ENCODE measurements around the gene PLCD3.

DNA sequence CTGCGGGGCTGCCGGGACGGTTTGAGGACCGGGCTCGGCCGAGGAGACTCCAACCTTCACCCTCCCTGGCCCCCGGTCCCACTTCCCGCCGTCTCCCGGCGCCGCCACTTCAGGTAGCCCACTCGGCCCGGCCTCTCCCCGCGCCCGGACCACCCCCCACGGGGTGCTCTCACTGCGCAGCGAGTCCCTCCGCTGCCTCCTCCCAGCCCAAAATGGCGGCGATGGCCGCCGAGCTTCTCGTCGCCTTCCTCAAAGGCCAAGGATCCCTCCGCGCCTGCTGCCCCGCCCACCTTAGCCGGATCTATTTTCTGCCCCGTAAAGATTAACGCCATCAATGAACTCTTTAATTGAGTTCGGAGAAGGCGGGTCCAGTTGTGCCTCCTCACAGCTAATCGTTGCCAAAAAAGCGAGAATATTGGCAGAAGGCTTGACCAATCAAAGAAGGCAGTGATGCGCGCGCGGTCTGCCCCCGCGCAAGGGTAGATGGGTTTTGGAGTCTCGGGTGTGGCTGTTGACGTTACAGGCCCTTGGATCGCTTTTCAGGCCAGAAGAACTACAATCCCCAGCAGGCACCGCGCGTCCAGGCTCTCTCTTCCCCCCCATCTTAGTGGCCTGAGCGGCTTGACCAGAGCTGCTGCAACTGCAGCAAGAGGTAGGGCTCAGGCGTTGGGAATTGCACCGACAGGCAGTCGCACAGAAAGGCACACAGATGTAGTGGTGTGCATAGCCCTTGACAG lies 29.1 kb upstream of the PLCD3 start, which contains the start of gene HEXIM2:
- TF ChIP-seq, protein P1, sequence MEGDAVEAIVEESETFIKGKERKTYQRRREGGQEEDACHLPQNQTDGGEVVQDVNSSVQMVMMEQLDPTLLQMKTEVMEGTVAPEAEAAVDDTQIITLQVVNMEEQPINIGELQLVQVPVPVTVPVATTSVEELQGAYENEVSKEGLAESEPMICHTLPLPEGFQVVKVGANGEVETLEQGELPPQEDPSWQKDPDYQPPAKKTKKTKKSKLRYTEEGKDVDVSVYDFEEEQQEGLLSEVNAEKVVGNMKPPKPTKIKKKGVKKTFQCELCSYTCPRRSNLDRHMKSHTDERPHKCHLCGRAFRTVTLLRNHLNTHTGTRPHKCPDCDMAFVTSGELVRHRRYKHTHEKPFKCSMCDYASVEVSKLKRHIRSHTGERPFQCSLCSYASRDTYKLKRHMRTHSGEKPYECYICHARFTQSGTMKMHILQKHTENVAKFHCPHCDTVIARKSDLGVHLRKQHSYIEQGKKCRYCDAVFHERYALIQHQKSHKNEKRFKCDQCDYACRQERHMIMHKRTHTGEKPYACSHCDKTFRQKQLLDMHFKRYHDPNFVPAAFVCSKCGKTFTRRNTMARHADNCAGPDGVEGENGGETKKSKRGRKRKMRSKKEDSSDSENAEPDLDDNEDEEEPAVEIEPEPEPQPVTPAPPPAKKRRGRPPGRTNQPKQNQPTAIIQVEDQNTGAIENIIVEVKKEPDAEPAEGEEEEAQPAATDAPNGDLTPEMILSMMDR (IDR thresholded peaks at IDR 0.05): no peak
- TF ChIP-seq POLR2A (IDR thresholded peaks at IDR 0.05): peak in 1 of 2 donors; percentile 99
